ENCODE data around the gene GSC2. TPM values are rescaled to one million over a fixed set of nuclear protein-coding genes. Genes with fewer than 3 reads are reported as not detected.
"Not testable (repeated sequence)": the region's sequence is repeated elsewhere in the genome, so short reads cannot be mapped to it uniquely, and the experiment has no call there.

The GSC2 gene
- total and polyA plus RNA-seq, 8 donors = not detected

DNA sequence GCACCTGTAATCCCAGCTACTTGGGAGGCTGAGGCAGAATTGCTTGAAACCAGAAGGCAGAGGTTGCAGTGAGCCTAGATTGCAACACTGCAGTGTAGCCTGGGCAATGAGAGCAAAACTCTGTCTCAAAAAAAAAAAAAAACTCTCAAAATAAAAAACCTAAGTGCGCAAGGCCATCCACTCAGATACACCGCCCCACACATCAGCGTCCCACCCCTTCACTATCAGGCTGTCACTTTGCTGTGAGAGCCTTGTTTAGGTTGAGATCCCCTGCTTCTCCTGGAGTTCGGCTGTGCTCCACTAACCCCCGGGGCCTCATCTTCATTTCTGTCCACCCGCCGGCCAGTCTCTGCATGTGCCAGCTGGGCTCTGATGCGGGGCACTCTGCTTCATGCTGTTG lies 16.3 kb upstream of the GSC2 start:
- Histone ChIP-seq H3K4me3 (no peak overlapping the region), H3K27me3 (peaks cover 10 to 76% (median 44%) of the 10 kb centered on the region in 3 donors), H3K27ac (no peak overlapping the region), H3K9me3 (no peaks in the 10 kb centered on the region), H3K36me3 (no peaks in the 10 kb centered on the region), H3K4me1 (peaks cover 19 to 23% (median 23%) of the 10 kb centered on the region in 4 donors)
- no peak for DNase-seq
- TF ChIP-seq POLR2A (IDR thresholded peaks at IDR 0.05) (no peak), EP300 (IDR thresholded peaks at IDR 0.05) (no peak), POLR2AphosphoS5 (IDR thresholded peaks at IDR 0.05) (no peak)
- TF ChIP-seq, protein P1, sequence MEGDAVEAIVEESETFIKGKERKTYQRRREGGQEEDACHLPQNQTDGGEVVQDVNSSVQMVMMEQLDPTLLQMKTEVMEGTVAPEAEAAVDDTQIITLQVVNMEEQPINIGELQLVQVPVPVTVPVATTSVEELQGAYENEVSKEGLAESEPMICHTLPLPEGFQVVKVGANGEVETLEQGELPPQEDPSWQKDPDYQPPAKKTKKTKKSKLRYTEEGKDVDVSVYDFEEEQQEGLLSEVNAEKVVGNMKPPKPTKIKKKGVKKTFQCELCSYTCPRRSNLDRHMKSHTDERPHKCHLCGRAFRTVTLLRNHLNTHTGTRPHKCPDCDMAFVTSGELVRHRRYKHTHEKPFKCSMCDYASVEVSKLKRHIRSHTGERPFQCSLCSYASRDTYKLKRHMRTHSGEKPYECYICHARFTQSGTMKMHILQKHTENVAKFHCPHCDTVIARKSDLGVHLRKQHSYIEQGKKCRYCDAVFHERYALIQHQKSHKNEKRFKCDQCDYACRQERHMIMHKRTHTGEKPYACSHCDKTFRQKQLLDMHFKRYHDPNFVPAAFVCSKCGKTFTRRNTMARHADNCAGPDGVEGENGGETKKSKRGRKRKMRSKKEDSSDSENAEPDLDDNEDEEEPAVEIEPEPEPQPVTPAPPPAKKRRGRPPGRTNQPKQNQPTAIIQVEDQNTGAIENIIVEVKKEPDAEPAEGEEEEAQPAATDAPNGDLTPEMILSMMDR (IDR thresholded peaks at IDR 0.05) = no peak
- 74 to 88% (median 76%) methylated on average over 8 of the region's 8 CpGs for WGBS, 5 donors
- intact Hi-C loops (cut with DNase I; ENCODE audit: low total_unique reads) = no loop called here

DNA sequence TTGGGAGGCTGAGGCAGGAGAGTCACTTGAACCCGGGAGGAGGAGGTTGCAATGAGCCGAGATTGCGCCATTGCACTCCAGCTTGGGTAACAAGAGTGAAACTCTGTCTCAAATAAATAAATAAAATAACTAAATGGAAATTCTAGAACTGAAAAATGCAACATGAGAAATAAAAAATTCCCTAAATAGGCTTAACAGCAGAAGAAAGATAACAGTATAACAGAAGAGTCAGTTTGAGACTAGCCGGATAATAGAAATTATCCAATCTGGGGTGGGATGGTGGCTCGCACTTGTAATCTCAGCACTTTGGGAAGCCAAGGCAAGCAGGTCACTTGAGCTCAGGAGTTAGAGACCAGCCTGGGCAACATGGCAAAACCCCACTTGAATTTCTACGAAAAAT lies 14.3 kb upstream of the GSC2 start:
- no peak for DNase-seq
- Histone ChIP-seq H3K36me3 (no peaks in the 10 kb centered on the region), H3K4me1 (peaks cover 3 to 5% (median 5%) of the 10 kb centered on the region in 4 donors), H3K27me3 (peaks cover 10 to 76% (median 34%) of the 10 kb centered on the region in 3 donors), H3K27ac (no peak overlapping the region), H3K4me3 (no peak overlapping the region), H3K9me3 (no peaks in the 10 kb centered on the region)
- intact Hi-C loops (cut with DNase I; ENCODE audit: low total_unique reads) = no loop called here
- WGBS, 5 donors = 94 to 98% (median 96%) methylated on average over 6 of the region's 6 CpGs
- TF ChIP-seq, protein P1 (IDR thresholded peaks at IDR 0.05) = no peak
- TF ChIP-seq POLR2A (IDR thresholded peaks at IDR 0.05) (no peak), EP300 (IDR thresholded peaks at IDR 0.05) (no peak), POLR2AphosphoS5 (IDR thresholded peaks at IDR 0.05) (no peak)

DNA sequence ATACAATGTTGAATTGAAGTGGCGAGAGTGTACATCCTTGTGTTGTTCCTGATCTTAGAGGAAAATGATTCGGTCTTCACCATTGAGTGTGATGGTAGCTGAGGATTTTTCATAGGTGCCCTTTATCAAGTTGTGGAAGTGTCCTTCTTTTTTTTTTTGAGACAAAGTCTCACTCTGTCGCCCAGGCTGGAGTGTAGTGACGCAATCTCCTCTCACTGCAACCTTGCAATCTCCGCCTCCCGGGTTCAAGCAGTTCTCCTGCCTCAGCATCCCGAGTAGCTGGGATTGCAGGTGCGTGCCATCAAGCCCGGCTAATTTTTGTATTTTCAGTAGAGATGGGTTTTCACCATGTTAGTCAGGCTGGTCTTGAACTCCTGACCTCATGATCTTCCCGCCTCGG lies 8.6 kb upstream of the GSC2 start:
- H3K27ac ChIP-seq; DNase-seq; H3K4me1 ChIP-seq; H3K4me3 ChIP-seq; H3K36me3 ChIP-seq; intact Hi-C loops (cut with DNase I; ENCODE audit: low total_unique reads); H3K9me3 ChIP-seq: not testable (repeated sequence)
- peaks cover 0 to 57% (median 0%) of the 10 kb centered on the region in 3 donors for H3K27me3 ChIP-seq
- WGBS, 5 donors = 84 to 88% (median 86%) methylated on average over 11 of the region's 11 CpGs

DNA sequence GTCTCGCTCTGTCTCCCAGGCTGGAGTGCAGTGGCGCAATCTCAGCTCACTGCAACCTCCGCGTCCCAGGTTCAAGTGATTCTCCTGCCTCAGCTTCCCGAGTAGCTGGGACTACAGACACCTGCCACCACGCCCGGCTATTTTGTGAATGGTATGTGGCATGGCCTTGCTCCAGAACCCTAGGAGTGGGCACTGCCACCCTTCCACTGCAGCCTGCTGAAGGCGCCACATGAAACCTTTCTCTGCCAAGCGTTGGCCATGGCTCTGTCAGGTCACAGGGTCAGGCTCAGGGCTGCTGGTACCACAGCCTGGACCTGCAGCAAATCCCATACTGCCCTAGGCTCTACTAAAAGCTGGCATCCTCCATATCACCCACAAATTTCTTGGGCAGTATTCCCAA lies 6.0 kb upstream of the GSC2 start:
- not testable (repeated sequence) for DNase-seq
- WGBS, 5 donors = 80 to 86% (median 83%) methylated on average over 9 of the region's 9 CpGs

DNA sequence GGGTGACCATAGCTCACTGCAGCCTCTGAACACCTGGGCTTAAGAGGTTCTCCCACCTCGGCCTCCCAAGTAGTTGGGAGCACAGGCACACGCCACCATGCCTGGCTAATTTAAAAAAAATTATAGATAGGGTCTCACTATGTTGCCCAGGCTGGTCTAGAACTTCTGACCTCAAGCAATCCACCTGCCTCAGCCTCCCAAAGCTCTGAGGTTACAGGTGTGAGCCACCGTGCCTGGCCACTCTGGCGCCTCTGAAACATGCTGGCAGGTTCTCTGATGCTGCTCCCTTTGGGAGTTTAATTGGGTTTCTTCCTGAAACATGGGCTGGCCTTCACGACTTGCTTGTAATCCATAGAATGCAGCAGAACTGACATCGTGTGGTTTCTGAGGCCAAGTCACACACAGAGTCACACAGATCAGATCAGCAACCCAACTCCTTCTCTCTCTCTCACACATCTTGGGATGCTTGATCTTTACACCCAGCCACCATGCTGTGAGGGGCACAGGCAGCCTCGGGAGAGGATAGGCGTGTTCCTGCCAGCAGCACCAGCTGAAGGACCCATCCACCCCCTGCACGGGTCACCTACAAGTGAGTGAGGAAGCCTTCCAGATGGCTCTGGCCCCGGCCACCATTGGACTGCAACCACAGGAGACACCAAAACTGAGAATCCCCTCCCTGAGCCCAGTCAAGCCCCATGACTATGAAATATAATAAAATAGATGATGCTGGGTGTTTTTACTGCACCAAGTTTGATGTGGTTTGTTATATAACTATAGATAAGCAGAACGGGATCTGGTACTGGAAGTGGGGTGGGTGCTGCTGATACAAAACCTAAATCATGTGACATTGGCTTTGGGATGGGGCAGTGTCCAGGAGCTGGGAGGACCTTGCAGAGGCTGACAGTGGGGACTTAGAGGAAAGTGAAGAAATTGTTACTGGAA lies 3.1 kb upstream of the GSC2 start:
- no peak overlapping the region for H3K4me3 ChIP-seq
- H3K27ac ChIP-seq = no peak overlapping the region
- H3K4me1 ChIP-seq = peaks cover 0 to 22% (median 15%) of the 10 kb centered on the region in 4 donors
- TF ChIP-seq POLR2AphosphoS5 (IDR thresholded peaks at IDR 0.05) = no peak
- no peak for TF ChIP-seq EP300 (IDR thresholded peaks at IDR 0.05)
- TF ChIP-seq, protein P1 (IDR thresholded peaks at IDR 0.05) = no peak
- TF ChIP-seq POLR2A (IDR thresholded peaks at IDR 0.05) = no peak
- DNase-seq = no peak
- H3K36me3 ChIP-seq = no peaks in the 10 kb centered on the region
- intact Hi-C loops (cut with DNase I; ENCODE audit: low total_unique reads) = no loop called here
- H3K27me3 ChIP-seq = peaks cover 26 to 86% (median 41%) of the 10 kb centered on the region in 3 donors
- WGBS, 5 donors = 59 to 63% (median 61%) methylated on average over 7 to 11 of the region's 11 CpGs
- peaks cover 0 to 4% (median 0%) of the 10 kb centered on the region in 4 donors for H3K9me3 ChIP-seq

More for the DNA sequence above, 6.0 kb upstream of the GSC2 start:
- intact Hi-C loops (cut with DNase I; ENCODE audit: low total_unique reads); H3K4me1 ChIP-seq; H3K9me3 ChIP-seq; H3K27ac ChIP-seq; H3K4me3 ChIP-seq; H3K36me3 ChIP-seq: not testable (repeated sequence)
- H3K27me3 ChIP-seq = peaks cover 7 to 68% (median 15%) of the 10 kb centered on the region in 3 donors
